GM23338 (cell line): Measurements from ENCODE around the gene SYPL2. TPM values are rescaled to one million over a fixed set of nuclear protein-coding genes. Genes with fewer than 3 reads are reported as not detected.

ENCODE experiments used
- EZH2 ChIP-seq: fragments of 200-600 bp; sonication (generic); IDR thresholded peaks from one replicate; pipeline ENCODE4 v1.8.0; 2017; ENCODE audit warnings: antibody characterized with exemption, mild to moderate bottlenecking, low read depth; ENCODE audit not compliant: unreplicated experiment
- EZH2phosphoT487 ChIP-seq: fragments of 200-600 bp; sonication (generic); IDR thresholded peaks from one replicate; pipeline ENCODE4 v1.8.1; 2018; ENCODE audit warnings: antibody characterized with exemption; ENCODE audit not compliant: unreplicated experiment
- JUNB ChIP-seq: IDR thresholded peaks from one replicate; pipeline ENCODE4 v1.6.1; 2016; ENCODE audit warnings: antibody characterized with exemption; ENCODE audit not compliant: unreplicated experiment
- NANOG ChIP-seq: IDR thresholded peaks from 2 replicates; pipeline ENCODE4 v1.6.1; 2016; ENCODE audit warnings: antibody characterized with exemption, borderline replicate concordance
- REST ChIP-seq: IDR thresholded peaks from one replicate; pipeline ENCODE4 v1.6.1; 2018; ENCODE audit warnings: antibody characterized with exemption; ENCODE audit not compliant: unreplicated experiment
- STAT1 ChIP-seq: IDR thresholded peaks from one replicate; pipeline ENCODE4 v1.6.1; 2016; ENCODE audit warnings: antibody characterized with exemption; ENCODE audit not compliant: unreplicated experiment
- ZNF331 ChIP-seq: fragments of 250-450 bp; sonication (Bioruptor Pico); IDR thresholded peaks from 2 replicates; pipeline ENCODE4 v1.5.0; 2020; ENCODE audit warnings: low read depth, mild to moderate bottlenecking, moderate library complexity
- ZNF462 ChIP-seq: fragments of 250-450 bp; sonication (Bioruptor Pico); IDR thresholded peaks from 2 replicates; pipeline ENCODE4 v1.5.0; 2020; ENCODE audit warnings: mild to moderate bottlenecking, moderate library complexity
- polyA plus RNA-seq: library from polyadenylated mRNA; unstranded; fragments of >200 nt; fragmentation: Nextera tagmentation; extraction: Ambion mirVana; gene quantifications from 2 replicates; pipeline ENCODE4 v1.2.1, GENCODE V29; 2016
- total RNA-seq: library from RNA; depleted of rRNA; stranded (reverse); fragments of >200 nt; shearing (Covaris generic); gene quantifications from 2 replicates; pipeline ENCODE4 v1.2.3, GENCODE V29; 2014

Gene SYPL2
- total and polyA plus RNA-seq, 2 experiments from 2014 or later, result 0.40 to 0.49 TPM

- TF ChIP-seq ZNF462 (CRISPR knock-in tag), result no peak
- TF ChIP-seq NANOG, result no peak
- no peak for TF ChIP-seq STAT1
- no peak for TF ChIP-seq REST
- TF ChIP-seq ZNF331 (CRISPR knock-in tag), result no peak
- TF ChIP-seq EZH2phosphoT487, result no peak
- TF ChIP-seq EZH2, result no peak
- TF ChIP-seq JUNB, result no peak
These were observed 3.9 kb downstream of the SYPL2 start (continued) for GRCh38 chr1:109470245-109470644.
